ENCODE measurements around the gene PRKCA. TPM values are rescaled to one million over a fixed set of nuclear protein-coding genes. Genes with fewer than 3 reads are reported as not detected.
A peak's percentile ranks its signal among the peaks of the same experiment; 100 is the strongest.

The PRKCA gene
- total and polyA plus RNA-seq, 2 donors (not counting 3 experiments of a cell fraction or from before 2014, with no cell fraction given): 7.5 to 34.2 TPM

DNA sequence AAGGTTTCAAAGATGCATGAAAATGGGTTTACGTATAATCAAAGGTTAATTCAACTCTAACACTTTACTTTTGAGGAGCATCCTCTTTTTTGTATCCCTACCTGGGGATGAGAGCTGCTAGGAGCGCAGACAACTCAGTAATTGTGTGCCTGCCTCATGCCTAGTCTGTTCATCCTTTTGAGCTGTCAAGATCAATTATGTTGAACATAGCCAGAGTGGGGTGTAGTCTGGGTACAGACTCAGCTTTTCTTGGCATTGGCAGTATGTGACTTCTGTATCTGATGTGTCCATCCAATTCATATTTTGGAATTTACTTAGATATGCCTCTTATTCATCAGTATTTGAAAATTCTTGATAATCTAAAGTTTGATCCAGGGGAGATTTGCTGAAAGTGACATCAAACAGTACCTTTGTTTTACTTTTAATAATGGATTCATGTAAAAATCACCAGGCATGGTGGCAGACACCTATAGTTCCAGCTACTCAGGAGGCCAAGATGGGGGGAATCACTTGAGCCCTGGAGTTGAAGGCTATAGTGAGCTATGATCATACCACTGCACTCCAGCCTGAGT lies 24.1 kb downstream of the PRKCA start:
- intact Hi-C loops (cut with micrococcal nuclease) (no loop called here), dilution Hi-C loops (cut with MboI; ENCODE audit: extremely low pct_ligation_motif_present, low sequenced_read_pairs) (no loop called here)
- ChIA-PET POLR2A (no interaction called here), CTCF (interaction anchor here (0.9 kb wide), 1 partner anchor 13 kb away, joined by 3 read pairs; no protein-coding TSS in a partner anchor)
- H3K9me3 ChIP-seq (replicated peaks; ENCODE audit: control insufficient read depth, insufficient read depth, low read length): no peaks in the 10 kb centered on the region
- H3K27ac ChIP-seq (ENCODE audit: insufficient read depth, low read depth, low read length): no peak overlapping the region
- no peak for DNase-seq (ENCODE audit: low read depth, low spot score)
- no peak for TF ChIP-seq JUN (IDR thresholded peaks at IDR 0.05; ENCODE audit: borderline replicate concordance, insufficient read depth, insufficient read length, low read depth)
- TF ChIP-seq, protein P1, sequence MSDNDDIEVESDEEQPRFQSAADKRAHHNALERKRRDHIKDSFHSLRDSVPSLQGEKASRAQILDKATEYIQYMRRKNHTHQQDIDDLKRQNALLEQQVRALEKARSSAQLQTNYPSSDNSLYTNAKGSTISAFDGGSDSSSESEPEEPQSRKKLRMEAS (IDR thresholded peaks at IDR 0.05; ENCODE audit: insufficient read depth, insufficient read length): no peak
- no peak for TF ChIP-seq POLR2A (IDR thresholded peaks at IDR 0.05; ENCODE audit: low read depth, low read length)
- TF ChIP-seq, protein P2, sequence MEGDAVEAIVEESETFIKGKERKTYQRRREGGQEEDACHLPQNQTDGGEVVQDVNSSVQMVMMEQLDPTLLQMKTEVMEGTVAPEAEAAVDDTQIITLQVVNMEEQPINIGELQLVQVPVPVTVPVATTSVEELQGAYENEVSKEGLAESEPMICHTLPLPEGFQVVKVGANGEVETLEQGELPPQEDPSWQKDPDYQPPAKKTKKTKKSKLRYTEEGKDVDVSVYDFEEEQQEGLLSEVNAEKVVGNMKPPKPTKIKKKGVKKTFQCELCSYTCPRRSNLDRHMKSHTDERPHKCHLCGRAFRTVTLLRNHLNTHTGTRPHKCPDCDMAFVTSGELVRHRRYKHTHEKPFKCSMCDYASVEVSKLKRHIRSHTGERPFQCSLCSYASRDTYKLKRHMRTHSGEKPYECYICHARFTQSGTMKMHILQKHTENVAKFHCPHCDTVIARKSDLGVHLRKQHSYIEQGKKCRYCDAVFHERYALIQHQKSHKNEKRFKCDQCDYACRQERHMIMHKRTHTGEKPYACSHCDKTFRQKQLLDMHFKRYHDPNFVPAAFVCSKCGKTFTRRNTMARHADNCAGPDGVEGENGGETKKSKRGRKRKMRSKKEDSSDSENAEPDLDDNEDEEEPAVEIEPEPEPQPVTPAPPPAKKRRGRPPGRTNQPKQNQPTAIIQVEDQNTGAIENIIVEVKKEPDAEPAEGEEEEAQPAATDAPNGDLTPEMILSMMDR (IDR thresholded peaks at IDR 0.05; ENCODE audit: extremely low read depth in 1 of 2, insufficient read depth in 1 of 2, low read depth in 1 of 2, low read length in 2 of 2): no peak
- no peak for TF ChIP-seq FOS (IDR thresholded peaks at IDR 0.05; ENCODE audit: borderline replicate concordance, insufficient read depth, low read length)
- TF ChIP-seq GATA2 (IDR thresholded peaks at IDR 0.05; ENCODE audit: insufficient read depth, insufficient read length, low read depth, low read length): no peak
- TF ChIP-seq EZH2 (IDR thresholded peaks at IDR 0.05; ENCODE audit: borderline replicate concordance, low read depth, low read length, severe bottlenecking): no peak
- TF ChIP-seq POLR2AphosphoS5 (IDR thresholded peaks at IDR 0.05; ENCODE audit: insufficient read depth, low read depth, low read length): no peak
- TF ChIP-seq MYC (IDR thresholded peaks at IDR 0.05; ENCODE audit: low read depth, low read length): no peak
- H3K4me3 ChIP-seq (replicated peaks in 1 of 3; ENCODE audit: insufficient read depth in 1 of 3, low read depth in 1 of 3, low read length in 3 of 3): no peak overlapping the region
- no peak overlapping the region for H3K9ac ChIP-seq (replicated peaks; ENCODE audit: extremely low read depth, insufficient read depth, low read length)
- H3K36me3 ChIP-seq (ENCODE audit: control insufficient read depth in 2 of 2, extremely low read depth in 1 of 2, insufficient read depth in 2 of 2, low read length in 2 of 2): no peaks in the 10 kb centered on the region
- no TSS peak for BruUV-seq (replicated peaks)
- FAIRE-seq: peak; percentile 21
- no peak overlapping the region for H3K4me2 ChIP-seq (ENCODE audit: insufficient read depth, low read length)
- no peak overlapping the region for H2AFZ ChIP-seq (ENCODE audit: low read depth, low read length)
- no peaks in the 10 kb centered on the region for H3K4me1 ChIP-seq (ENCODE audit: control insufficient read depth, extremely low read depth, insufficient read depth, low read length)
- no peaks in the 10 kb centered on the region for H4K20me1 ChIP-seq (replicated peaks; ENCODE audit: control insufficient read depth, extremely low read depth, insufficient read depth, low read length)
- peaks cover 23% of the 10 kb centered on the region for H3K79me2 ChIP-seq (ENCODE audit: control insufficient read depth, insufficient read depth, low read length)
- H3K27me3 ChIP-seq (ENCODE audit: control insufficient read depth in 2 of 2, insufficient read depth in 2 of 2, low read length in 2 of 2): no peaks in the 10 kb centered on the region
- H3K9me1 ChIP-seq (replicated peaks; ENCODE audit: control insufficient read depth, extremely low read depth, insufficient read depth, low read length): no peaks in the 10 kb centered on the region

All from endothelial cell of umbilical vein (primary cell).